WTC11 (cell line): Measurements from ENCODE around the gene ALDH8A1.

Source experiments
- CREB1 ChIP-seq: sonication (generic); formaldehyde crosslinking; IDR thresholded peaks from 2 replicates; pipeline ENCODE4 v1.8.0; 2023; ENCODE audit warnings: mild to moderate bottlenecking, missing genetic modification reagents
- ESRRA ChIP-seq: sonication (generic); formaldehyde crosslinking; IDR thresholded peaks from 2 replicates; pipeline ENCODE4 v1.8.1; 2022; ENCODE audit warnings: mild to moderate bottlenecking, missing genetic modification reagents, borderline replicate concordance
- NFYB ChIP-seq: sonication (generic); formaldehyde crosslinking; conservative IDR thresholded peaks from 2 replicates; pipeline ENCODE4 v1.8.0; 2022; ENCODE audit warnings: low read depth, missing genetic modification reagents
- NR1H2 ChIP-seq: sonication (generic); formaldehyde crosslinking; IDR thresholded peaks from 2 replicates; pipeline ENCODE4 v1.9.0; 2021; ENCODE audit warnings: mild to moderate bottlenecking, moderate library complexity, missing genetic modification reagents
- OVOL2 ChIP-seq: fragments of 250-450 bp; sonication (Bioruptor Pico); IDR thresholded peaks from 2 replicates; pipeline ENCODE4 v1.9.0; 2021; ENCODE audit warnings: mild to moderate bottlenecking, borderline replicate concordance
- TCF7 ChIP-seq: sonication (generic); formaldehyde crosslinking; IDR thresholded peaks from 2 replicates; pipeline ENCODE4 v1.8.0; 2022; ENCODE audit warnings: mild to moderate bottlenecking, low read depth, missing genetic modification reagents, moderate library complexity
- ZNF121 ChIP-seq: sonication (generic); formaldehyde crosslinking; IDR thresholded peaks from 2 replicates; pipeline ENCODE4 v1.8.0; 2023; ENCODE audit warnings: missing genetic modification reagents
- ZNF317 ChIP-seq: sonication (generic); formaldehyde crosslinking; IDR thresholded peaks from 2 replicates; pipeline ENCODE4 v1.8.1; 2023; ENCODE audit warnings: low read depth, mild to moderate bottlenecking, moderate library complexity, missing genetic modification reagents, borderline replicate concordance
- TF ChIP-seq, protein P1 (sequence below): sonication (generic); formaldehyde crosslinking; IDR thresholded peaks from 2 replicates; pipeline ENCODE4 v1.8.1; 2022; ENCODE audit warnings: low read depth, mild to moderate bottlenecking, moderate library complexity, missing genetic modification reagents, borderline replicate concordance
- TF ChIP-seq, protein P2 (sequence below): sonication (generic); formaldehyde crosslinking; IDR thresholded peaks from 2 replicates; pipeline ENCODE4 v1.8.0; 2022; ENCODE audit warnings: mild to moderate bottlenecking, missing genetic modification reagents
- TF ChIP-seq, protein P3 (sequence below): sonication (generic); formaldehyde crosslinking; conservative IDR thresholded peaks from 2 replicates; pipeline ENCODE4 v1.8.1; 2023; ENCODE audit warnings: mild to moderate bottlenecking, low read depth, missing genetic modification reagents, moderate library complexity
- TF ChIP-seq, protein P4 (sequence below): sonication (generic); formaldehyde crosslinking; IDR thresholded peaks from 2 replicates; pipeline ENCODE4 v1.8.1; 2022; ENCODE audit warnings: low read depth, missing genetic modification reagents, borderline replicate concordance
- TF ChIP-seq, protein P5 (sequence below): fragments of 200-600 bp; IDR thresholded peaks from 2 replicates; pipeline ENCODE4 v1.8.0; 2022; ENCODE audit warnings: antibody characterized with exemption

DNA sequence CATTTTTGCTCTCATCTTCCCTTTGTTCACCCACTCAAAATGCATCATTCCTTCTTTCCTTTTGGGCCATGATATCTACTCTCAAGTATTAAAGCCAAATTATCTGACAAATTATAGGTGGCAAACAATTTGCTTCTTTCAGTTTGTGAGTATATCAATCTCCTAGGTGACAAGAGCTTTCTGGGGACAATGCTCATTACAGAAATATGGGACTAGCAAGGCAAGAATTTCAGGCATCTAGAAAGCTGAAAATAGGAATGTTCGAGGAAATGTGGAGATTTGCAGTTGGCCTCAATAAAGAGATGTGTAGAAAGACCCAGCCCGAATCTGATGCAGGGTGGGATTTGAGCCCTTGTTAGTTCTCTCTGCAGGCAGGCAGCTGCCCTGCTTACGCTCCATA, 71.8 kb downstream of the ALDH8A1 start:
- TF ChIP-seq CREB1 (CRISPR knock-in tag) (no peak), TCF7 (CRISPR knock-in tag) (no peak), ESRRA (CRISPR knock-in tag) (no peak), NR1H2 (CRISPR knock-in tag) (no peak), NFYB (CRISPR knock-in tag) (no peak), ZNF317 (CRISPR knock-in tag) (no peak), ZNF121 (no peak), OVOL2 (CRISPR knock-in tag) (no peak)
- TF ChIP-seq, protein P1, sequence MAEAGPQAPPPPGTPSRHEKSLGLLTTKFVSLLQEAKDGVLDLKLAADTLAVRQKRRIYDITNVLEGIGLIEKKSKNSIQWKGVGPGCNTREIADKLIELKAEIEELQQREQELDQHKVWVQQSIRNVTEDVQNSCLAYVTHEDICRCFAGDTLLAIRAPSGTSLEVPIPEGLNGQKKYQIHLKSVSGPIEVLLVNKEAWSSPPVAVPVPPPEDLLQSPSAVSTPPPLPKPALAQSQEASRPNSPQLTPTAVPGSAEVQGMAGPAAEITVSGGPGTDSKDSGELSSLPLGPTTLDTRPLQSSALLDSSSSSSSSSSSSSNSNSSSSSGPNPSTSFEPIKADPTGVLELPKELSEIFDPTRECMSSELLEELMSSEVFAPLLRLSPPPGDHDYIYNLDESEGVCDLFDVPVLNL (CRISPR knock-in tag), result no peak
- TF ChIP-seq, protein P2, sequence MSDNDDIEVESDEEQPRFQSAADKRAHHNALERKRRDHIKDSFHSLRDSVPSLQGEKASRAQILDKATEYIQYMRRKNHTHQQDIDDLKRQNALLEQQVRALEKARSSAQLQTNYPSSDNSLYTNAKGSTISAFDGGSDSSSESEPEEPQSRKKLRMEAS, result no peak
- TF ChIP-seq, protein P3, sequence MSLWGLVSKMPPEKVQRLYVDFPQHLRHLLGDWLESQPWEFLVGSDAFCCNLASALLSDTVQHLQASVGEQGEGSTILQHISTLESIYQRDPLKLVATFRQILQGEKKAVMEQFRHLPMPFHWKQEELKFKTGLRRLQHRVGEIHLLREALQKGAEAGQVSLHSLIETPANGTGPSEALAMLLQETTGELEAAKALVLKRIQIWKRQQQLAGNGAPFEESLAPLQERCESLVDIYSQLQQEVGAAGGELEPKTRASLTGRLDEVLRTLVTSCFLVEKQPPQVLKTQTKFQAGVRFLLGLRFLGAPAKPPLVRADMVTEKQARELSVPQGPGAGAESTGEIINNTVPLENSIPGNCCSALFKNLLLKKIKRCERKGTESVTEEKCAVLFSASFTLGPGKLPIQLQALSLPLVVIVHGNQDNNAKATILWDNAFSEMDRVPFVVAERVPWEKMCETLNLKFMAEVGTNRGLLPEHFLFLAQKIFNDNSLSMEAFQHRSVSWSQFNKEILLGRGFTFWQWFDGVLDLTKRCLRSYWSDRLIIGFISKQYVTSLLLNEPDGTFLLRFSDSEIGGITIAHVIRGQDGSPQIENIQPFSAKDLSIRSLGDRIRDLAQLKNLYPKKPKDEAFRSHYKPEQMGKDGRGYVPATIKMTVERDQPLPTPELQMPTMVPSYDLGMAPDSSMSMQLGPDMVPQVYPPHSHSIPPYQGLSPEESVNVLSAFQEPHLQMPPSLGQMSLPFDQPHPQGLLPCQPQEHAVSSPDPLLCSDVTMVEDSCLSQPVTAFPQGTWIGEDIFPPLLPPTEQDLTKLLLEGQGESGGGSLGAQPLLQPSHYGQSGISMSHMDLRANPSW (CRISPR knock-in tag), result no peak
- TF ChIP-seq, protein P4, sequence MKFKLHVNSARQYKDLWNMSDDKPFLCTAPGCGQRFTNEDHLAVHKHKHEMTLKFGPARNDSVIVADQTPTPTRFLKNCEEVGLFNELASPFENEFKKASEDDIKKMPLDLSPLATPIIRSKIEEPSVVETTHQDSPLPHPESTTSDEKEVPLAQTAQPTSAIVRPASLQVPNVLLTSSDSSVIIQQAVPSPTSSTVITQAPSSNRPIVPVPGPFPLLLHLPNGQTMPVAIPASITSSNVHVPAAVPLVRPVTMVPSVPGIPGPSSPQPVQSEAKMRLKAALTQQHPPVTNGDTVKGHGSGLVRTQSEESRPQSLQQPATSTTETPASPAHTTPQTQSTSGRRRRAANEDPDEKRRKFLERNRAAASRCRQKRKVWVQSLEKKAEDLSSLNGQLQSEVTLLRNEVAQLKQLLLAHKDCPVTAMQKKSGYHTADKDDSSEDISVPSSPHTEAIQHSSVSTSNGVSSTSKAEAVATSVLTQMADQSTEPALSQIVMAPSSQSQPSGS (CRISPR knock-in tag), result no peak
- TF ChIP-seq, protein P5, sequence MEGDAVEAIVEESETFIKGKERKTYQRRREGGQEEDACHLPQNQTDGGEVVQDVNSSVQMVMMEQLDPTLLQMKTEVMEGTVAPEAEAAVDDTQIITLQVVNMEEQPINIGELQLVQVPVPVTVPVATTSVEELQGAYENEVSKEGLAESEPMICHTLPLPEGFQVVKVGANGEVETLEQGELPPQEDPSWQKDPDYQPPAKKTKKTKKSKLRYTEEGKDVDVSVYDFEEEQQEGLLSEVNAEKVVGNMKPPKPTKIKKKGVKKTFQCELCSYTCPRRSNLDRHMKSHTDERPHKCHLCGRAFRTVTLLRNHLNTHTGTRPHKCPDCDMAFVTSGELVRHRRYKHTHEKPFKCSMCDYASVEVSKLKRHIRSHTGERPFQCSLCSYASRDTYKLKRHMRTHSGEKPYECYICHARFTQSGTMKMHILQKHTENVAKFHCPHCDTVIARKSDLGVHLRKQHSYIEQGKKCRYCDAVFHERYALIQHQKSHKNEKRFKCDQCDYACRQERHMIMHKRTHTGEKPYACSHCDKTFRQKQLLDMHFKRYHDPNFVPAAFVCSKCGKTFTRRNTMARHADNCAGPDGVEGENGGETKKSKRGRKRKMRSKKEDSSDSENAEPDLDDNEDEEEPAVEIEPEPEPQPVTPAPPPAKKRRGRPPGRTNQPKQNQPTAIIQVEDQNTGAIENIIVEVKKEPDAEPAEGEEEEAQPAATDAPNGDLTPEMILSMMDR, result no peak
